ENCODE measurements around the gene DHODH. TPM values are rescaled to one million over a fixed set of nuclear protein-coding genes. Genes with fewer than 3 reads are reported as not detected.

DHODH gene
- total and polyA plus RNA-seq, 2 of the 13 experiments (the other 11 are each of a cell fraction or from before 2014, with no cell fraction given) = 10.7 to 16.4 TPM

- no peak for TF ChIP-seq HNF4G (IDR thresholded peaks at IDR 0.05; ENCODE audit: borderline replicate concordance, low read depth, low read length)
- TF ChIP-seq HNF4G (CRISPR knock-in tag; IDR thresholded peaks at IDR 0.05; ENCODE audit: borderline replicate concordance, low read depth) = peak; percentile 36; the same call in 1 of the 2 replicates
- TF ChIP-seq ZNF101 (CRISPR knock-in tag; IDR thresholded peaks at IDR 0.05; ENCODE audit: borderline replicate concordance, low read depth) = no peak
- TF ChIP-seq ZNF432 (CRISPR knock-in tag; IDR thresholded peaks at IDR 0.05; ENCODE audit: borderline replicate concordance) = no peak
- TF ChIP-seq ZFP36 (IDR thresholded peaks at IDR 0.05; ENCODE audit: borderline replicate concordance, low read depth, low read length, partially characterized antibody) = no peak
- peak; percentile 68; the same call in 1 of the 2 replicates for TF ChIP-seq TARDBP (CRISPR knock-in tag; IDR thresholded peaks at IDR 0.05)
- TF ChIP-seq ZNF629 (CRISPR knock-in tag; conservative IDR thresholded peaks at IDR 0.05) = 0 out of 2 replicates have a peak, but pooled peaks have one; percentile 15
- 0 out of 2 replicates have a peak, but pooled peaks have one; percentile 28 for TF ChIP-seq KMT2A (CRISPR knock-in tag; IDR thresholded peaks at IDR 0.05)
- peak; percentile 37; the same call in 1 of the 2 replicates for TF ChIP-seq SSRP1 (CRISPR knock-in tag; IDR thresholded peaks at IDR 0.05)
- TF ChIP-seq SALL1 (CRISPR knock-in tag; IDR thresholded peaks at IDR 0.05) = peak; percentile 78
- TF ChIP-seq ZNF235 (CRISPR knock-in tag; IDR thresholded peaks at IDR 0.05; ENCODE audit: borderline replicate concordance) = no peak
- TF ChIP-seq, protein P1, sequence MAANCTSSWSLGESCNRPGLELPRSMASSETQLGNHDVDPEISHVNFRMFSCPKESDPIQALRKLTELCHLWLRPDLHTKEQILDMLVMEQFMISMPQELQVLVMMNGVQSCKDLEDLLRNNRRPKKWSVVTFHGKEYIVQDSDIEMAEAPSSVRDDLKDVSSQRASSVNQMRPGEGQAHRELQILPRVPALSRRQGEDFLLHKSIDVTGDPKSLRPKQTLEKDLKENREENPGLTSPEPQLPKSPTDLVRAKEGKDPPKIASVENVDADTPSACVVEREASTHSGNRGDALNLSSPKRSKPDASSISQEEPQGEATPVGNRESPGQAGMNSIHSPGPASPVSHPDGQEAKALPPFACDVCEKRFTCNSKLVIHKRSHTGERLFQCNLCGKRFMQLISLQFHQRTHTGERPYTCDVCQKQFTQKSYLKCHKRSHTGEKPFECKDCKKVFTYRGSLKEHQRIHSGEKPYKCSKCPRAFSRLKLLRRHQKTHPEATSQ (CRISPR knock-in tag; IDR thresholded peaks at IDR 0.05; ENCODE audit: borderline replicate concordance) = peak; percentile 52; the same call in 1 of the 2 replicates
- TF ChIP-seq, protein P2, sequence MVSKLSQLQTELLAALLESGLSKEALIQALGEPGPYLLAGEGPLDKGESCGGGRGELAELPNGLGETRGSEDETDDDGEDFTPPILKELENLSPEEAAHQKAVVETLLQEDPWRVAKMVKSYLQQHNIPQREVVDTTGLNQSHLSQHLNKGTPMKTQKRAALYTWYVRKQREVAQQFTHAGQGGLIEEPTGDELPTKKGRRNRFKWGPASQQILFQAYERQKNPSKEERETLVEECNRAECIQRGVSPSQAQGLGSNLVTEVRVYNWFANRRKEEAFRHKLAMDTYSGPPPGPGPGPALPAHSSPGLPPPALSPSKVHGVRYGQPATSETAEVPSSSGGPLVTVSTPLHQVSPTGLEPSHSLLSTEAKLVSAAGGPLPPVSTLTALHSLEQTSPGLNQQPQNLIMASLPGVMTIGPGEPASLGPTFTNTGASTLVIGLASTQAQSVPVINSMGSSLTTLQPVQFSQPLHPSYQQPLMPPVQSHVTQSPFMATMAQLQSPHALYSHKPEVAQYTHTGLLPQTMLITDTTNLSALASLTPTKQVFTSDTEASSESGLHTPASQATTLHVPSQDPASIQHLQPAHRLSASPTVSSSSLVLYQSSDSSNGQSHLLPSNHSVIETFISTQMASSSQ (IDR thresholded peaks at IDR 0.05; ENCODE audit: low read depth) = no peak
- TF ChIP-seq, protein P2 (CRISPR knock-in tag; IDR thresholded peaks at IDR 0.05; ENCODE audit: borderline replicate concordance) = no peak
- TF ChIP-seq GMEB1 (CRISPR knock-in tag; IDR thresholded peaks at IDR 0.05; ENCODE audit: borderline replicate concordance) = peak; percentile 20; the same call in 1 of the 2 replicates
- TF ChIP-seq ZNF691 (CRISPR knock-in tag; IDR thresholded peaks at IDR 0.05; ENCODE audit: borderline replicate concordance, low read depth) = no peak
- TF ChIP-seq ZMYM3 (CRISPR knock-in tag; IDR thresholded peaks at IDR 0.05) = peak; percentile 61; the same call in 1 of the 2 replicates
- TF ChIP-seq MXD4 (CRISPR knock-in tag; IDR thresholded peaks at IDR 0.05) = no peak
- TF ChIP-seq KDM4B (CRISPR knock-in tag; IDR thresholded peaks at IDR 0.05) = no peak
- no peak for TF ChIP-seq DMAP1 (CRISPR knock-in tag; IDR thresholded peaks at IDR 0.05)
Observed at GRCh38 chr16:71961066-71962039, 47.2 kb upstream of the DHODH start (continued).
